Neuronal stem cell (in vitro differentiated cells): Measurements from ENCODE around the gene PRDM2.

Experiments
- DNase-seq: peaks from one replicate; pipeline ENCODE4 v3.0.0-alpha.2; 2013; ENCODE audit warnings: low spot score
- H2AFZ ChIP-seq: one replicate; pipeline ENCODE4 v1.6.1; 2013; ENCODE audit warnings: mild to moderate bottlenecking, low read length, inconsistent platforms
- H2AK5ac ChIP-seq: 2 replicates; pipeline ENCODE4 v1.6.1; 2013; ENCODE audit warnings: low read depth, mild to moderate bottlenecking, inconsistent platforms, low read length, moderate library complexity, mixed read lengths
- H2BK120ac ChIP-seq: 2 replicates; pipeline ENCODE4 v1.6.1; 2013; ENCODE audit warnings: low read depth, mild to moderate bottlenecking, inconsistent platforms, low read length, moderate library complexity, mixed read lengths
- H2BK12ac ChIP-seq: one replicate; pipeline ENCODE4 v1.6.1; 2013; ENCODE audit warnings: low read length, inconsistent platforms
- H2BK15ac ChIP-seq: 2 replicates; pipeline ENCODE4 v1.6.1; 2013; ENCODE audit warnings: mild to moderate bottlenecking, low read length, inconsistent platforms, mixed read lengths
- H2BK5ac ChIP-seq: one replicate; pipeline ENCODE4 v1.6.1; 2013; ENCODE audit warnings: inconsistent platforms, mild to moderate bottlenecking, low read length, moderate library complexity
- H3K14ac ChIP-seq: one replicate; pipeline ENCODE4 v1.6.1; 2013; ENCODE audit warnings: low read length, inconsistent platforms
- H3K18ac ChIP-seq: 2 replicates; pipeline ENCODE4 v1.6.1; 2013; ENCODE audit warnings: low read length, inconsistent platforms
- H3K23ac ChIP-seq: 2 replicates; pipeline ENCODE4 v1.6.1; 2013; ENCODE audit warnings: low read depth, mild to moderate bottlenecking, mixed read lengths, low read length, inconsistent platforms; ENCODE audit not compliant: poor library complexity
- H3K27ac ChIP-seq: replicated peaks from 3 replicates; pipeline ENCODE4 v1.5.1; 2013; ENCODE audit warnings: low read length, inconsistent platforms
- H3K27me3 ChIP-seq, 3 experiments: 2 replicates each; pipeline ENCODE4 v1.6.1; 2013; ENCODE audit warnings: low read length in 3 of 3, mild to moderate bottlenecking in 2 of 3, inconsistent platforms in 1 of 3, low read depth in 1 of 3, mixed read lengths in 1 of 3, moderate library complexity in 1 of 3; ENCODE audit not compliant: control insufficient read depth in 3 of 3, insufficient read depth in 3 of 3
- H3K36me3 ChIP-seq, 2 donors: replicated peaks in 1 of 2; 2 replicates each; pipeline ENCODE4 v1.6.1; 2013; ENCODE audit warnings: low read length in 2 of 2; ENCODE audit not compliant: control insufficient read depth in 2 of 2, insufficient read depth in 2 of 2
- H3K4ac ChIP-seq: 2 replicates; pipeline ENCODE4 v1.6.1; 2013; ENCODE audit warnings: inconsistent platforms, mild to moderate bottlenecking, low read length, moderate library complexity
- H3K4me1 ChIP-seq, 2 donors: 1 replicate in 1 of 2; 2 replicates in 1 of 2; pipeline ENCODE4 v1.6.1; 2013; ENCODE audit warnings: low read length in 2 of 2, low read depth in 1 of 2; ENCODE audit not compliant: control insufficient read depth in 2 of 2, insufficient read depth in 1 of 2
- H3K4me2 ChIP-seq: one replicate; pipeline ENCODE4 v1.6.1; 2013; ENCODE audit warnings: mild to moderate bottlenecking, low read length, inconsistent platforms; ENCODE audit not compliant: insufficient read depth, poor library complexity, severe bottlenecking
- H3K4me3 ChIP-seq, 2 donors: 2 replicates each; pipeline ENCODE4 v1.5.1; 2013; ENCODE audit warnings: low read length in 2 of 2, mild to moderate bottlenecking in 2 of 2, inconsistent platforms in 1 of 2, moderate library complexity in 1 of 2
- H3K79me1 ChIP-seq: one replicate; pipeline ENCODE4 v1.6.1; 2013; ENCODE audit warnings: low read depth, mild to moderate bottlenecking, inconsistent platforms, low read length, moderate library complexity
- H3K9ac ChIP-seq: one replicate; pipeline ENCODE4 v1.6.1; 2013; ENCODE audit warnings: mild to moderate bottlenecking, low read depth, low read length, inconsistent platforms; ENCODE audit not compliant: poor library complexity
- H3K9me3 ChIP-seq, 2 donors: replicated peaks in 1 of 2; 2 replicates each; pipeline versions ENCODE3 to v1.6.1; 2013; ENCODE audit warnings: low read length in 2 of 2, mild to moderate bottlenecking in 2 of 2, inconsistent platforms in 1 of 2, low read depth in 1 of 2, mixed read lengths in 1 of 2, moderate library complexity in 1 of 2; ENCODE audit not compliant: control insufficient read depth in 2 of 2, insufficient read depth in 1 of 2
- H4K8ac ChIP-seq: one replicate; pipeline ENCODE4 v1.6.1; 2013; ENCODE audit warnings: low read depth, mild to moderate bottlenecking, inconsistent platforms, low read length, moderate library complexity
- H4K91ac ChIP-seq: one replicate; pipeline ENCODE4 v1.6.1; 2013; ENCODE audit warnings: low read length, low read depth, mild to moderate bottlenecking, inconsistent platforms; ENCODE audit not compliant: poor library complexity
- WGBS, 2 donors: extraction: QIAGEN DNeasy Blood & Tissue Kit; methylation state at CpG; one replicate each; pipeline ENCODE4 v1.1.7; 2013; ENCODE audit warnings: missing lambda C conversion rate in 2 of 2, mixed read lengths in 1 of 2; ENCODE audit not compliant: insufficient read length in 2 of 2, insufficient replicate concordance in 1 of 2; ENCODE audit errors: extremely low coverage in 2 of 2; 5-methylcytosine and 5-hydroxymethylcytosine counted together

PRDM2 gene

GRCh38 chr1:13830170-13830569 lies 130.2 kb downstream of the PRDM2 start:
- Histone ChIP-seq H4K8ac (no peak overlapping the region), H2AFZ (no peak overlapping the region), H3K9ac (no peak overlapping the region), H3K27me3 (peaks cover 0 to 19% (median 0%) of the 10 kb centered on the region in 3 experiments), H3K14ac (no peak overlapping the region), H3K79me1 (no peaks in the 10 kb centered on the region), H2BK120ac (no peak overlapping the region), H2BK12ac (no peak overlapping the region), H3K18ac (no peak overlapping the region), H4K91ac (no peak overlapping the region), H3K9me3 (no peaks in the 10 kb centered on the region), H3K4me1 (peaks cover 0 to 2% of the 10 kb centered on the region in 2 donors), H2BK5ac (no peak overlapping the region), H2BK15ac (no peak overlapping the region), H3K36me3 (no peaks in the 10 kb centered on the region), H2AK5ac (no peak overlapping the region), H3K27ac (no peak overlapping the region), H3K4me3 (no peak overlapping the region), H3K4me2 (no peak overlapping the region), H3K4ac (no peak overlapping the region), H3K23ac (no peak overlapping the region)
- no CpG with 5 or more reads among the region's 7 CpGs for WGBS, 2 donors
- DNase-seq, result no peak

GRCh38 chr1:13830616-13831280 lies 130.8 kb downstream of the PRDM2 start:
- Histone ChIP-seq H3K4ac (no peak overlapping the region), H2BK120ac (no peak overlapping the region), H3K4me1 (peaks cover 0 to 2% of the 10 kb centered on the region in 2 donors), H3K18ac (no peak overlapping the region), H3K4me3 (no peak overlapping the region), H3K14ac (no peak overlapping the region), H3K9me3 (no peaks in the 10 kb centered on the region), H3K4me2 (no peak overlapping the region), H3K79me1 (no peaks in the 10 kb centered on the region), H2AFZ (no peak overlapping the region), H4K8ac (no peak overlapping the region), H3K36me3 (no peaks in the 10 kb centered on the region), H2AK5ac (no peak overlapping the region), H2BK5ac (no peak overlapping the region), H3K23ac (no peak overlapping the region), H2BK15ac (no peak overlapping the region), H2BK12ac (no peak overlapping the region), H3K27me3 (peaks cover 0 to 22% (median 0%) of the 10 kb centered on the region in 3 experiments), H3K27ac (no peak overlapping the region), H3K9ac (no peak overlapping the region), H4K91ac (no peak overlapping the region)
- WGBS, 2 donors, result no CpG with 5 or more reads among the region's 6 CpGs
- DNase-seq, result no peak

- Histone ChIP-seq H3K4me1 (peaks cover 0 to 2% of the 10 kb centered on the region in 2 donors), H3K18ac (no peak overlapping the region), H4K8ac (no peak overlapping the region), H3K9me3 (no peaks in the 10 kb centered on the region), H3K79me1 (no peaks in the 10 kb centered on the region), H4K91ac (no peak overlapping the region), H3K4me3 (no peak overlapping the region), H3K36me3 (no peaks in the 10 kb centered on the region), H3K9ac (no peak overlapping the region), H3K23ac (no peak overlapping the region), H3K27ac (no peak overlapping the region), H2BK5ac (no peak overlapping the region), H2BK15ac (no peak overlapping the region), H3K14ac (no peak overlapping the region), H2AK5ac (no peak overlapping the region), H2AFZ (no peak overlapping the region), H3K4me2 (no peak overlapping the region), H3K4ac (no peak overlapping the region), H3K27me3 (peaks cover 0 to 23% (median 0%) of the 10 kb centered on the region in 3 experiments), H2BK120ac (no peak overlapping the region), H2BK12ac (no peak overlapping the region)
- WGBS, 2 donors, result no CpG with 5 or more reads among the region's 4 CpGs
- DNase-seq, result no peak
These were observed 132.1 kb downstream of the PRDM2 start for GRCh38 chr1:13832100-13832499.

GRCh38 chr1:13832536-13832935 lies 132.5 kb downstream of the PRDM2 start:
- Histone ChIP-seq H2BK15ac (no peak overlapping the region), H2AFZ (no peak overlapping the region), H3K18ac (no peak overlapping the region), H3K23ac (no peak overlapping the region), H3K36me3 (no peaks in the 10 kb centered on the region), H4K8ac (no peak overlapping the region), H3K9ac (no peak overlapping the region), H3K4me3 (no peak overlapping the region), H4K91ac (no peak overlapping the region), H2BK120ac (no peak overlapping the region), H3K9me3 (no peaks in the 10 kb centered on the region), H3K4ac (no peak overlapping the region), H3K27me3 (peaks cover 0 to 23% (median 0%) of the 10 kb centered on the region in 3 experiments), H3K79me1 (no peaks in the 10 kb centered on the region), H3K4me1 (peaks cover 0 to 2% of the 10 kb centered on the region in 2 donors), H3K14ac (no peak overlapping the region), H2AK5ac (no peak overlapping the region), H3K27ac (no peak overlapping the region), H2BK12ac (no peak overlapping the region), H3K4me2 (no peak overlapping the region), H2BK5ac (no peak overlapping the region)
- DNase-seq, result no peak
- WGBS, 2 donors, result no CpG with 5 or more reads among the region's 4 CpGs
